DND-41 (cell line): ENCODE measurements around the gene MARCHF3.

Experiments
- ATAC-seq: fragments of 200-7000 bp; cut with Tn5 transposase; 3 replicates; pipeline ENCODE4 v1.9.1; 2021; ENCODE audit warnings: low read depth; ENCODE audit not compliant: insufficient read depth
- DNase-seq: peaks from one replicate; pipeline ENCODE4 v3.0.0-alpha.2; 2020
- H2AFZ ChIP-seq: 2 replicates; pipeline ENCODE4 v1.6.0; 2012; ENCODE audit warnings: low read depth, low read length
- H3K27ac ChIP-seq: 2 replicates; pipeline ENCODE4 v1.5.1; 2012; ENCODE audit warnings: low read length, inconsistent platforms
- H3K27me3 ChIP-seq: fragments of 200-600 bp; sonication (generic); 2 replicates; pipeline ENCODE4 v1.6.0; 2012; ENCODE audit warnings: low read length, mild to moderate bottlenecking, inconsistent platforms; ENCODE audit not compliant: insufficient read depth, poor library complexity
- H3K36me3 ChIP-seq: 2 replicates; pipeline ENCODE4 v1.5.1; 2012; ENCODE audit warnings: low read length, inconsistent platforms; ENCODE audit not compliant: insufficient read depth
- H3K4me1 ChIP-seq: 2 replicates; pipeline ENCODE4 v1.5.1; 2012; ENCODE audit warnings: mild to moderate bottlenecking, low read length; ENCODE audit not compliant: insufficient read depth
- H3K4me2 ChIP-seq: 2 replicates; pipeline ENCODE4 v1.6.0; 2012; ENCODE audit warnings: mild to moderate bottlenecking, moderate library complexity, low read length, inconsistent platforms; ENCODE audit not compliant: insufficient read depth
- H3K4me3 ChIP-seq, 2 experiments: fragments of 200-600 bp in 1 of 2; shearing (Covaris generic) in 1 of 2; 2 replicates each; pipeline ENCODE4 v1.5.1; 2012 to 2016; ENCODE audit warnings: inconsistent platforms in 2 of 2, low read length in 2 of 2, mild to moderate bottlenecking in 2 of 2, low read depth in 1 of 2, moderate library complexity in 1 of 2
- H3K79me2 ChIP-seq: 2 replicates; pipeline ENCODE4 v1.6.0; 2012; ENCODE audit warnings: low read length, inconsistent platforms; ENCODE audit not compliant: insufficient read depth
- H3K9ac ChIP-seq: 2 replicates; pipeline ENCODE4 v1.6.0; 2012; ENCODE audit warnings: low read depth, mild to moderate bottlenecking, inconsistent platforms, low read length, moderate library complexity
- H3K9me3 ChIP-seq: 2 replicates; pipeline ENCODE4 v1.5.1; 2012; ENCODE audit warnings: low read length, moderate library complexity, mild to moderate bottlenecking, inconsistent platforms; ENCODE audit not compliant: insufficient read depth, severe bottlenecking
- H4K20me1 ChIP-seq: 2 replicates; pipeline ENCODE4 v1.6.0; 2012; ENCODE audit warnings: low read length; ENCODE audit not compliant: insufficient read depth
- EZH2 ChIP-seq: IDR thresholded peaks from 3 replicates; pipeline ENCODE4 v1.6.1; 2012; ENCODE audit warnings: borderline replicate concordance, low read depth, mild to moderate bottlenecking, moderate library complexity, low read length, inconsistent platforms; ENCODE audit not compliant: severe bottlenecking
- TF ChIP-seq, protein P1 (sequence below): IDR thresholded peaks from 2 replicates; pipeline ENCODE4 v1.5.1; 2012; ENCODE audit warnings: borderline replicate concordance, low read length, moderate library complexity, mild to moderate bottlenecking; ENCODE audit not compliant: poor library complexity, severe bottlenecking; ENCODE audit errors: extremely low read depth

MARCHF3 gene

DNA sequence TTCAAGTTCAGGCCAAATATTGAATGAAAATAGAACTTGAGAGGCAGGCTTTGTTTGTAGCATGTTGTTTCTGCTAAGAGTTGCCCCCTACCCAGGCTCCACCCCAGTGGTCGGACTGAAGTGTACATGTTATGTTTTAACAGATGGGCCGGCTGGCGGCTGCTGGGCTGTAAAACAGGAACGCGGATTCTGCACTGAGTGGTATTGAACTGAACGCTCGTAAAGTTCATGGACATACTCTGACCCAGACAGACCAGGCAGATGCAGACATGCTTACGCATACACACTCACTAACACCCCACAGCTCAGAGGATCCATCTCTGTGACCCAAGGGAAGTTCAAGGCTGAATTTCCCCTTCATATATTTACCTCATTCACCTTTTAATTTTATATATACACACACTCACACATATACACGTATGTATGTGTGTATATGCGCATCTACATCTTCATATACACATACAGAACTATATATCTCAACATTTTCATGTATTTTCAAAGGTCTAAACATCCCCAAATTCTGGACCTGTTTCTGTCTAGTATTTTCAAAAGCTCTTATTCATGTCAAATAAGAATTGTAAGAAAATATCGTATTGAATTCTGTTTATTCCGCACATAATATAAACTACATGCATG, 1.4 kb downstream of the MARCHF3 start:
- no peak for DNase-seq
- H3K4me2 ChIP-seq = no peak overlapping the region

DNA sequence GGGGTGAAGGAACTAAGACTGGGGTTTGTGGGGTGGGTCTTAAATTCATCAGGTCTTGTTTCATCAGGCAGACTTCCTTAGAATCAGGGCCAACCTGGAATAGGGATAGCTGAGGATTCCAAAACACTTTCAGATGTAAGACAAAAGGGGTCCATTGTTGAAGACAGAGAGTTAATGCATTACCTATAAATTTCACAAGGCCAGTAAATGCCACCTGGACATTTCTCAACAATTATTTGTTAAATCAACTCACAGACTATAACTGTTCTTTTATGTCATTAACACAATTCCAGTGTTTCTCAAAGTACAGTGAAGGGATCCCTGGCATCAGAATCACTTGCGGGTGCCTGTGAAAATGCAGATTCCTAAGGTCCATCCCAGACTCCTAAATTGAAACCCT, 2.8 kb downstream of the MARCHF3 start:
- no peak overlapping the region for H2AFZ ChIP-seq
- peaks cover 4% of the 10 kb centered on the region for H3K27me3 ChIP-seq
- H3K4me3 ChIP-seq = no peak overlapping the region
- TF ChIP-seq, protein P1, sequence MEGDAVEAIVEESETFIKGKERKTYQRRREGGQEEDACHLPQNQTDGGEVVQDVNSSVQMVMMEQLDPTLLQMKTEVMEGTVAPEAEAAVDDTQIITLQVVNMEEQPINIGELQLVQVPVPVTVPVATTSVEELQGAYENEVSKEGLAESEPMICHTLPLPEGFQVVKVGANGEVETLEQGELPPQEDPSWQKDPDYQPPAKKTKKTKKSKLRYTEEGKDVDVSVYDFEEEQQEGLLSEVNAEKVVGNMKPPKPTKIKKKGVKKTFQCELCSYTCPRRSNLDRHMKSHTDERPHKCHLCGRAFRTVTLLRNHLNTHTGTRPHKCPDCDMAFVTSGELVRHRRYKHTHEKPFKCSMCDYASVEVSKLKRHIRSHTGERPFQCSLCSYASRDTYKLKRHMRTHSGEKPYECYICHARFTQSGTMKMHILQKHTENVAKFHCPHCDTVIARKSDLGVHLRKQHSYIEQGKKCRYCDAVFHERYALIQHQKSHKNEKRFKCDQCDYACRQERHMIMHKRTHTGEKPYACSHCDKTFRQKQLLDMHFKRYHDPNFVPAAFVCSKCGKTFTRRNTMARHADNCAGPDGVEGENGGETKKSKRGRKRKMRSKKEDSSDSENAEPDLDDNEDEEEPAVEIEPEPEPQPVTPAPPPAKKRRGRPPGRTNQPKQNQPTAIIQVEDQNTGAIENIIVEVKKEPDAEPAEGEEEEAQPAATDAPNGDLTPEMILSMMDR = no peak
- no peak for TF ChIP-seq EZH2
- no peak overlapping the region for H3K27ac ChIP-seq
- no peaks in the 10 kb centered on the region for H3K4me1 ChIP-seq
- no peak for DNase-seq
- no peak for ATAC-seq
- H3K4me2 ChIP-seq = no peak overlapping the region
- no peaks in the 10 kb centered on the region for H4K20me1 ChIP-seq
- H3K36me3 ChIP-seq = no peaks in the 10 kb centered on the region
- H3K9me3 ChIP-seq = no peaks in the 10 kb centered on the region
- no peaks in the 10 kb centered on the region for H3K79me2 ChIP-seq
- no peak overlapping the region for H3K9ac ChIP-seq

More for the DNA sequence above, 1.4 kb downstream of the MARCHF3 start:
- no peak overlapping the region for H3K27ac ChIP-seq
- no peaks in the 10 kb centered on the region for H3K4me1 ChIP-seq
- H4K20me1 ChIP-seq = no peaks in the 10 kb centered on the region
- H3K27me3 ChIP-seq = peaks cover 4% of the 10 kb centered on the region
- no peak for ATAC-seq
- H3K79me2 ChIP-seq = no peaks in the 10 kb centered on the region
- H2AFZ ChIP-seq = no peak overlapping the region
- no peaks in the 10 kb centered on the region for H3K36me3 ChIP-seq
- TF ChIP-seq, protein P1 = no peak
- no peak for TF ChIP-seq EZH2
- H3K9ac ChIP-seq = no peak overlapping the region
- no peak overlapping the region for H3K4me3 ChIP-seq
- H3K9me3 ChIP-seq = no peaks in the 10 kb centered on the region

DNA sequence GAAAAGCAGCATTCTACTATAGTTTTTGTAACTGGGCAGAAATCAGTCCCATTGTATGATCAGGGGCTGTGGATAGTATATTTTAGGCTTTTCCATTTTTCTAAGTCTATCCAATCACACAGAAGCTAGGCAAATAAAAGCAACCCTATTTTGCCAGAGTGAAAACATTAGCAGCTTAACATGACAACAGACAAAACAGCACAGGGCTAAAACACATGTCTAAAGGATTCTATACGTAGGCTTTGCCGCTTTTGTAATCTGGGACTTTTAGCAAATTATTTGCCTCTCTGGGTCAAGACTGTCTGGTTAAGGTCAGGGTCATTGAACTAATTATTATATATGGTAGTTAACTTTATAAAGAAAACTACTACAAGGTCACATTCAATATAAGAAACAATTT, 4.2 kb downstream of the MARCHF3 start:
- no peak overlapping the region for H2AFZ ChIP-seq
- H3K36me3 ChIP-seq = no peaks in the 10 kb centered on the region
- H3K9ac ChIP-seq = no peak overlapping the region
- no peaks in the 10 kb centered on the region for H4K20me1 ChIP-seq
- H3K79me2 ChIP-seq = no peaks in the 10 kb centered on the region
- H3K27me3 ChIP-seq = peaks cover 4% of the 10 kb centered on the region
- TF ChIP-seq EZH2 = no peak
- TF ChIP-seq, protein P1 = no peak
- no peak for DNase-seq
- no peaks in the 10 kb centered on the region for H3K4me1 ChIP-seq
- H3K27ac ChIP-seq = no peak overlapping the region
- no peak for ATAC-seq
- no peak overlapping the region for H3K4me3 ChIP-seq
- no peaks in the 10 kb centered on the region for H3K9me3 ChIP-seq
- no peak overlapping the region for H3K4me2 ChIP-seq
